Esophagus squamous epithelium (tissue), 4 donors: ENCODE data around the gene APOBEC3A.

ENCODE experiments used
- CTCF ChIP-seq, 6 experiments: fragments of 450-650 bp in 4 of 6; fragments of 200-600 bp in 2 of 6; sonication (generic) in 2 of 6; IDR thresholded peaks; one replicate each; pipeline ENCODE4 v1.5.1; 2016 to 2019; ENCODE audit warnings: antibody characterized with exemption in 6 of 6, mild to moderate bottlenecking in 4 of 6, moderate library complexity in 4 of 6
- POLR2A ChIP-seq, 4 donors: fragments of 450-650 bp; IDR thresholded peaks; one replicate each; pipeline ENCODE4 v1.6.1; 2017; ENCODE audit warnings: antibody characterized with exemption in 4 of 4, mild to moderate bottlenecking in 4 of 4, moderate library complexity in 3 of 4

DNA sequence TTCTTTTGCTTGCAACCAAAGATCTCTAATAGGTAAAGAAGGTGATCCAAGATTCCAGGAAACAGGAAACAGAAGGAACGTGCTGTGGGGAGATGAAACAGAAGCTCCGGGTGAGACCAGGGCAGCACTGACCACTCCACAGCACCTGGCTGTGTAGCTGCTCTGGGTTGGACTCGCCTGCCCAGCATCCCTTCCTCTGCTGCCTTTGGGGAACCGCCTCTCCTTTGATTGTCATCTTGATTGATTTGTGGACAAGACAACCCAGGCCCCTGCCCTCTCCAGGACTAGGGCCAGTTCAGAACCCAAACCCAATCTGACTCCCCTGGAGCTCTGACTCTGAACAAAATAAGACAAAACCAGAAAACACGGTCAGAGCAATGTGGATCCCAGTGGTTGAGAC is 14.7 kb upstream of the APOBEC3A start:
- TF ChIP-seq POLR2A (IDR thresholded peaks at IDR 0.05) (no peak), CTCF (IDR thresholded peaks at IDR 0.05) (no peak)
